OCI-LY7 (cell line): ENCODE results near the gene HSF2. TPM values are rescaled to one million over a fixed set of nuclear protein-coding genes. Genes with fewer than 3 reads are reported as not detected.

Experiments
- BruUV-seq: library from RNA; stranded (reverse); fragments of 400-500 nt; replicated peaks from 2 replicates; lab custom pipeline; 2021; lab: Mats Ljungman, UMichigan
- CTCF ChIA-PET: fragments of 300-600 bp; sonication (Branson Sonifier 250); formaldehyde crosslinking; loops from one replicate; lab custom pipeline; 2022; ENCODE audit warnings: antibody characterized with exemption; ENCODE audit not compliant: unreplicated experiment; lab: Charles Lee
- POLR2A ChIA-PET: fragments of 300-600 bp; sonication (Branson Sonifier 250); formaldehyde crosslinking; loops from one replicate; lab custom pipeline; 2022; ENCODE audit warnings: antibody characterized with exemption; lab: Charles Lee
- DNase-seq: peaks from one replicate; pipeline ENCODE4 v3.0.0-alpha.2; 2015; ENCODE audit warnings: low spot score
- H2AFZ ChIP-seq: fragments of 200-600 bp; sonication (generic), shearing (Covaris generic); 2 replicates; pipeline ENCODE4 v1.6.1; 2014; ENCODE audit warnings: mild to moderate bottlenecking, antibody characterized with exemption, low read length, moderate library complexity
- H3K27ac ChIP-seq: fragments of 200-600 bp; sonication (generic); 2 replicates; pipeline ENCODE4 v1.5.1; 2014; ENCODE audit warnings: mixed run types, low read depth, mild to moderate bottlenecking, moderate library complexity, low read length, inconsistent platforms; ENCODE audit not compliant: poor library complexity, severe bottlenecking
- H3K36me3 ChIP-seq: fragments of 200-600 bp; sonication (generic); 2 replicates; pipeline ENCODE4 v1.6.1; 2014; ENCODE audit warnings: mild to moderate bottlenecking, antibody characterized with exemption, low read length, moderate library complexity, mixed read lengths; ENCODE audit not compliant: insufficient read depth
- H3K4me1 ChIP-seq: fragments of 200-600 bp; sonication (generic); 2 replicates; pipeline ENCODE4 v1.5.1; 2014; ENCODE audit warnings: mild to moderate bottlenecking, low read length; ENCODE audit not compliant: insufficient read depth, poor library complexity, severe bottlenecking
- H3K4me2 ChIP-seq: fragments of 200-600 bp; sonication (generic); 2 replicates; pipeline ENCODE4 v1.6.1; 2014; ENCODE audit warnings: mild to moderate bottlenecking, low read length
- H3K4me3 ChIP-seq: fragments of 200-600 bp; sonication (generic); 2 replicates; pipeline ENCODE4 v1.5.1; 2014; ENCODE audit warnings: mild to moderate bottlenecking, low read depth, low read length; ENCODE audit not compliant: poor library complexity, severe bottlenecking
- H3K79me2 ChIP-seq: fragments of 200-600 bp; sonication (generic); 2 replicates; pipeline ENCODE4 v1.6.1; 2016; ENCODE audit warnings: low read depth, mild to moderate bottlenecking, low read length, moderate library complexity, mixed read lengths; ENCODE audit not compliant: insufficient read depth
- H3K9me2 ChIP-seq: fragments of 200-600 bp; sonication (generic); 2 replicates; pipeline ENCODE4 v1.6.1; 2016; ENCODE audit warnings: mild to moderate bottlenecking, low read length, mixed read lengths; ENCODE audit not compliant: insufficient read depth
- H3K9me3 ChIP-seq: fragments of 200-600 bp; sonication (generic); 2 replicates; pipeline ENCODE4 v1.6.1; 2014; ENCODE audit warnings: mild to moderate bottlenecking, mixed run types, low read length, mixed read lengths
- H4K20me1 ChIP-seq: fragments of 200-600 bp; sonication (generic); 2 replicates; pipeline ENCODE4 v1.6.1; 2014; ENCODE audit warnings: mild to moderate bottlenecking, antibody characterized with exemption, low read length, moderate library complexity, mixed read lengths; ENCODE audit not compliant: insufficient read depth
- CTCF ChIP-seq: fragments of 200-600 bp; sonication (generic); conservative IDR thresholded peaks from 2 replicates; pipeline ENCODE4 v1.5.1; 2014; ENCODE audit warnings: mild to moderate bottlenecking, antibody characterized with exemption, low read length, moderate library complexity, mixed read lengths
- EZH2phosphoT487 ChIP-seq: fragments of 200-600 bp; sonication (generic); IDR thresholded peaks from 2 replicates; pipeline ENCODE4 v1.6.1; 2018; ENCODE audit warnings: low read depth, borderline replicate concordance, mild to moderate bottlenecking, mixed run types, antibody characterized with exemption, low read length, moderate library complexity, mixed read lengths
- intact Hi-C: fragments of 100-400 bp; cut with micrococcal nuclease; formaldehyde crosslinking; loops from one replicate; pipeline ENCODE4 v1.10.0; 2022; ENCODE audit not compliant: unreplicated experiment
- total RNA-seq, 2 experiments: library from RNA; depleted of rRNA in 1 of 2; stranded (reverse); fragments of >200 nt in 1 of 2; shearing (Covaris generic) in 1 of 2; gene quantifications; 2 replicates each; pipeline ENCODE4 v1.2.3, GENCODE V29; 2014 to 2022

HSF2 gene
- total RNA-seq, 2 experiments from 2014 or later, result 12.1 to 29.6 TPM

GRCh38 chr6:122360809-122361208 is 38.6 kb upstream of the HSF2 start:
- Histone ChIP-seq H3K9me2 (0 out of 2 replicates have a peak, but pooled peaks cover 4% of the 10 kb centered on the region), H3K4me3 (no peak overlapping the region), H3K27ac (no peak overlapping the region), H3K36me3 (no peaks in the 10 kb centered on the region), H3K4me1 (no peaks in the 10 kb centered on the region), H2AFZ (no peak overlapping the region), H4K20me1 (no peaks in the 10 kb centered on the region), H3K9me3 (no peaks in the 10 kb centered on the region), H3K79me2 (no peaks in the 10 kb centered on the region), H3K4me2 (no peak overlapping the region)
- intact Hi-C loops, result no loop called here
- TF ChIP-seq CTCF, result no peak
- CTCF ChIA-PET, result no interaction called here
- DNase-seq, result no peak
- POLR2A ChIA-PET, result interaction anchor here (0.8 to 1.6 kb wide), 2 partner anchors 8 to 93 kb away, joined by 4 to 5 read pairs; no protein-coding TSS in a partner anchor
- BruUV-seq, result no TSS peak

- Histone ChIP-seq H4K20me1 (no peaks in the 10 kb centered on the region), H3K4me2 (no peak overlapping the region)
- no TSS peak for BruUV-seq
Observed at GRCh38 chr6:122361314-122361979, 38.0 kb upstream of the HSF2 start.

More at GRCh38 chr6:122361314-122361979, 38.0 kb upstream of the HSF2 start:
- Histone ChIP-seq H3K4me3 (no peak overlapping the region), H3K9me2 (0 out of 2 replicates have a peak, but pooled peaks cover 3% of the 10 kb centered on the region), H2AFZ (no peak overlapping the region), H3K27ac (no peak overlapping the region), H3K79me2 (no peaks in the 10 kb centered on the region), H3K4me1 (no peaks in the 10 kb centered on the region), H3K36me3 (no peaks in the 10 kb centered on the region), H3K9me3 (no peaks in the 10 kb centered on the region)
- CTCF ChIA-PET, result no interaction called here
- POLR2A ChIA-PET, result interaction anchor here (1.6 kb wide), 1 partner anchor 9 kb away, joined by 4 read pairs; no protein-coding TSS in a partner anchor
- TF ChIP-seq CTCF (no peak), EZH2phosphoT487 (no peak)
- no peak for DNase-seq
- intact Hi-C loops, result no loop called here
